ENCODE data around the gene FDXACB1.

The FDXACB1 gene

GRCh38 chr11:111841370-111842053, 37.5 kb downstream of the FDXACB1 start:
- peak; percentile 76 for DNase-seq

GRCh38 chr11:111840143-111840542, 38.8 kb downstream of the FDXACB1 start:
- no peak for DNase-seq

GRCh38 chr11:111838054-111838453, 40.9 kb downstream of the FDXACB1 start:
- no peak for DNase-seq

GRCh38 chr11:111837366-111837891, 41.5 kb downstream of the FDXACB1 start:
- no peak for DNase-seq

GRCh38 chr11:111836721-111837120, 42.2 kb downstream of the FDXACB1 start:
- no peak for DNase-seq

- DNase-seq = no peak
These were observed 42.8 kb downstream of the FDXACB1 start for GRCh38 chr11:111836162-111836561.

- no peak for DNase-seq
These were observed 43.3 kb downstream of the FDXACB1 start for GRCh38 chr11:111835665-111836064.

- no peak for DNase-seq
These were observed 44.4 kb downstream of the FDXACB1 start for GRCh38 chr11:111834432-111835163.

GRCh38 chr11:111833524-111833923, 45.4 kb downstream of the FDXACB1 start:
- DNase-seq = no peak

- DNase-seq = peak; percentile 40
These were observed 49.6 kb downstream of the FDXACB1 start for GRCh38 chr11:111829185-111829968.

GRCh38 chr11:111826322-111826950, 52.5 kb downstream of the FDXACB1 start:
- no peak for DNase-seq
